NCI-H446 (cell line): ENCODE measurements around the gene AKAP13.
"Not testable (repeated sequence)": the region's sequence is repeated elsewhere in the genome, so short reads cannot be mapped to it uniquely, and the experiment has no call there.

ENCODE experiments used
- DNase-seq, 2 experiments: peaks; one replicate each; lab custom pipeline; 2025; lab: John Stamatoyannopoulos, UW

The AKAP13 gene

DNA sequence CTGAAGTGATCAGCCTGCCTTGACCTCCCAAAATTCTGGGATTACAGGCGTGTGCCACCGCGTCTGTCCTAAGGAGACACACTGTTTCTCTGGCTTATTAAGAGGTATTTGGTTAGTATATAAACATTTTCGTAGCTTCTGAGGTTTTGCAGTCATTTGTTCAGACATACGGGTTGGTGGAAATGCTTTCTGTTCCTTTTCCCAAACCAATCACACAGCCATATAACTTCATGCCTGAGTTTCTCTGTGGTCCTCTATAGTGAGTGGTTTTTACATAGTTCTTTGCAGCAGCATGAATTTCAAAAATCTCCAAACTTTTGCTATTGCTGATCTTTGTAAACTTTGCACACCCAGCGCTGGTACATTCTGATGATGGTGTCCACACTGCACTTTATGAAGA lies 100.5 kb downstream of the AKAP13 start:
- no peak for DNase-seq

DNA sequence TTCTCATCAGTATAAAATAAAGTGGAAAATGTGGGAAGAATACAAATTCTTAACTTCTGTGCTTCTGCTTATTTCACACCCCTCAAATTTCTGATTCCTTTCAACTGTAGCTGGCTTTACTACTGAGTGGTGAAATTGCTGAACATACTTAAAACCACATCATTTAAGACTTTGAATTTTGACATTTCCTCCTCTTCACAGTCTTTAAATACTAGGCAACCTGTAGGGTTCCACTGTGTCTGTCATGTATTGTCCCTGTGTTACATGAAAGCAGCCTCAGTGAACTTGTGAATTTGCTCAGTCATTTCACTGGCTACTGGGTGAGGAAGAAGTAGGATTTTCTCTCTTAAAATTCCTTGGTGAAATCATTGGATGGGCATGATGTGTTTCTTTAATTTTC lies 101.1 kb downstream of the AKAP13 start:
- DNase-seq: not testable (repeated sequence)

- no peak for DNase-seq
Measured at GRCh38 chr15:85482894-85483293, 102.5 kb downstream of the AKAP13 start.

- not testable (repeated sequence) for DNase-seq
Measured at GRCh38 chr15:85483955-85484354, 103.6 kb downstream of the AKAP13 start.

GRCh38 chr15:85484923-85485322 lies 104.5 kb downstream of the AKAP13 start:
- not testable (repeated sequence) for DNase-seq

DNA sequence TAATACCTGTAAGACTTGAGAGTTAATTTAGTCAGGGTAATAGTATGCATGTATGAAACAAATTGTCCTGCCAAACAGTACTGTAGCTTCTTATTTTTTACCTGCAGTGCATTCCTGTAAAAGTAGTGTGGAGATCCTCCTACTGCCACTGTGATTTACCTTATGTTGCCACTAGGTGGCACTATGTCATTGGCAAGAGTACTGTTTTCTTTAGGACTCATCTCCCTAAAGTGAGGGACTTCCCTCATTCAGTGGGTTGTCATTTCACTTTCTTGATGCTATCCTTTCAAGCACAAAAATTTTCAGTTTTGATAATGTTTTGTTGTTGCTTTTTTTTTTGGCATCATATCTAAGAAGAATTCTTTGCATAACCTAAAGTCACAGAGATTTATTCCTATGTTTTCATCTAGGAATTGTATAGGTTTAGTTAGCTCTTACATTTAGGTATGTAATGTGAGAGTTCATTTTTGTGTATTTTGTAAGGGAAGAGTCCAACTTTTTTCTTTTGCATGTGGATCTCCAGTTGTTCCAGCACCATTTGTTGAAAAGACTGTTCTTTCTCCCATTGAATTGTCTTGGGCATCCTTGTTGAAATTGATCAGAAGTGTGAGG lies 105.7 kb downstream of the AKAP13 start:
- DNase-seq: peak; percentile 59 to 74

GRCh38 chr15:85487796-85488195 lies 107.4 kb downstream of the AKAP13 start:
- DNase-seq: not testable (repeated sequence)

DNA sequence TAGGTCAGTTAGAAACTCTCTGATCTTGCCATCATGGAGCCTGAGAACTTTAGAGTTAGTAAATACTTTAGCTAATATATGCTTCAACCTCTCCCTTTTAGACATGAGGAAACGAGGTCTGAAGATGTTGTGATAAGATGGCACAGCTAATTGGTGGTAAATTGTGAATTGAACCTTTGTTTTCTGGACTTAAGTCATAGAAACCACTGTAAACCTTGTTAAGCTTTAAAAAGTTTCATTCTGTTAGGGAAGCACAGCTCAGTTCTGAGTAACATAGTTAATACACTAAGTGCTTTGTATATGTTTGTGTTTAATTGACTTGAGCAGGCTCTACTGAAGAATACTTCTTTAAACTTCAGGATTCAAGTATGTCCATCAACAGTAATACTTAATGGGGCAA lies 108.6 kb downstream of the AKAP13 start:
- no peak for DNase-seq

- no peak for DNase-seq
Measured at GRCh38 chr15:85489773-85490493, 109.5 kb downstream of the AKAP13 start.

GRCh38 chr15:85490856-85491255 lies 110.5 kb downstream of the AKAP13 start:
- DNase-seq: no peak

DNA sequence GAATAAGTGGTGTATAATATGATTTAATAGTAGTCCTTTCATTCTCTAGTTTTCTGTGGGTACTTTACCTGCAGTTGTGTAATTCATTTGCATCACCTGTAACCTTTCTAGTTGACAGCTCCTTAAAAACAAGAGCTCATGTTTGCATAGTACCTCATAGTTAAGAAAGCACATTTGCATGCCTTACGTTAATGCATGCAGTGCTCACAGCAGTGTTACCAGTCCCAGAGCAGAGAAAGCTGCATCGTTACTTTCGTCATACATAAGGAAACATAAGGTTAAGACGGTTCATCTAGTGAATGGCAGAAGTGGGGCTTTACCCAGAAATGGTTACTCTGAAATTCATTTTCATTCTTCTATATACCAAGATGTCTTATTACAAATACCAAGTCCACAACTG lies 111.3 kb downstream of the AKAP13 start:
- no peak for DNase-seq

DNA sequence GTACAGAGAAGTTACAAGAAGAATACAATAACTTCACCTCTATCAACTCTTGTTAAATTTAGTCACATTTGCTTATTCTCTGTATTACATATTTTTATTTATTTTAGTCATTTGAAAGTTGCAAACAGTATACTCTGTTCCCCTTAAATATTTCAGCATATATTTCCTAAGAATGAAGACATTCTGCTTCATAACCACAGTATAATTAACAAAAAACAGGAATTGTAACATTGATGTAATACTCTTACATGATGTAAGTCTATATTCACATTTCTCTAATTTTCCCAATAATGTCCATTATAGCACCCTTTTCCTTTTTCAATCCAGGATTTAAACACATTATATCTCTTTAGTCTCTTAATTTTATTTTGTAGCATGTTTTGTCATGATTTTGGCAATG lies 112.0 kb downstream of the AKAP13 start:
- DNase-seq: no peak

DNA sequence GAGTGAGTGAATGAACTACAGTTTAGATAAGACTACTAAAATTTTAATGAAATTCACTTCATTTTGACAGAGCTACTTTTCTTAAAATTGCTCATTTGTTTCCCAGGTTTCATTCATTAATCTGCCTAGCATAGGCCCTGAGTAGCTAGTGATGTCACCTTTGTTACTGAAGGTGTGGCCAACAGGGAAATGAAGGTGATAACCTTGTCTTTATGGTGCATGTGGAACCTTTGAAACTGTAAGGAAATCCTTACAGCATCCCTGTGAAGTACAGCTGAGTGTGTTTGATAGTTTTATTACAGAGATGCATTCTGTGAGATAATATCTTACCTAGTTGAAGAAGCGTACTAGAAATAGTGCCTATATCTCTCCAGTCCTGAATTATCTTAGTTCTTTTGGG lies 112.9 kb downstream of the AKAP13 start:
- DNase-seq: no peak

DNA sequence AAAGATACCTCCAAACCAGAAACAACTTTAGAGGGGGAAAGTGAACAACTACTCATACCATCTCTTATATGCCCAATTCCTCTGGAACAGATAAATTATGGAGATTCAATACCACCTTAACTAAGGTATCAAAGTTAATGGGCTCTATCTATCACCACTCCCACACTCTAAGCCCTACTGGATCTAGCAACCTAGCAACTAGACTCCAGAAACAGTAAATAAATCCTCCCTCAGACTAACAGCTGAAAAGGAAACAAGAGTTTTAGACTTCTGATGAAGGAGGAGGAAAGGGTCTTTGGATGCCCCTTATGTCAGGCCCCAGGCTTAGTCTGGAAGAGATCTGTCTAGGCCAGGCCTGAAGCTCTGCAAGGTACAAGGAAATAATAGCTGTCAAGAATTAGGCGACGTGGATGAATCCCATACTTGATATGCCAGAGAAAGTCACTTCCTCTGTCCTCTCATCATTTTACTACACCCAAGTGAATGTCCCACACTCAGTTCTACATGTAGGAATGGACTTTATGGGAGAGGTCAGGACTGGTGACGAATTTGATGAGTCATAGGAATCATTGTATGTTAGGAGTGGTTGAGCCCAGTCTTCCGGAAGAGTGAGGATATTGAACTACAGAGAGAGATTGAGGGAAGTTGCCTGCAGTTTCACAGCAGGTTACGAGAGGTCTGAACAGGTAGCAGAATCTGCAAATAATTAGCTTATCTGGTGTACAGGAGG lies 113.8 kb downstream of the AKAP13 start:
- DNase-seq: no peak

GRCh38 chr15:85495096-85495495 lies 114.7 kb downstream of the AKAP13 start:
- DNase-seq: no peak

GRCh38 chr15:85495544-85495943 lies 115.1 kb downstream of the AKAP13 start:
- no peak for DNase-seq

DNA sequence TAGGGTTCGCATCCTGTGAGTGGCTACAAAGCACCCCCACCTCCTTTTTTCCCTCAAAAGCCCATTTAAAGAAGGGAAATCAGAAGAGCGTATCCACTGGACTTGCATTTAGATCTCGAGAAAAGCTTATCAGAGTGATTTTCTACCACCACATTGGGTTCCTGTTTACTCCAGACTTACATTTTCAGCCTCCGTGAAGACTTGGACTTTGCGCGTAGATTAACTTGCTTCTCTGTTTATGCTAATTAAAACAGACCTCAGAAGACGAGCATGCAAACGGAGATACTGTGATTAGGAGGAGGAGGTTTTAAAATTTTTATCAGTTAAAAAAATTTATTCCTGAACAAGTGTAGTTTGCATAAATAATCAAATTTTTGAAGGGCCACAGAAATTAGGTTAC lies 115.7 kb downstream of the AKAP13 start:
- no peak for DNase-seq

DNA sequence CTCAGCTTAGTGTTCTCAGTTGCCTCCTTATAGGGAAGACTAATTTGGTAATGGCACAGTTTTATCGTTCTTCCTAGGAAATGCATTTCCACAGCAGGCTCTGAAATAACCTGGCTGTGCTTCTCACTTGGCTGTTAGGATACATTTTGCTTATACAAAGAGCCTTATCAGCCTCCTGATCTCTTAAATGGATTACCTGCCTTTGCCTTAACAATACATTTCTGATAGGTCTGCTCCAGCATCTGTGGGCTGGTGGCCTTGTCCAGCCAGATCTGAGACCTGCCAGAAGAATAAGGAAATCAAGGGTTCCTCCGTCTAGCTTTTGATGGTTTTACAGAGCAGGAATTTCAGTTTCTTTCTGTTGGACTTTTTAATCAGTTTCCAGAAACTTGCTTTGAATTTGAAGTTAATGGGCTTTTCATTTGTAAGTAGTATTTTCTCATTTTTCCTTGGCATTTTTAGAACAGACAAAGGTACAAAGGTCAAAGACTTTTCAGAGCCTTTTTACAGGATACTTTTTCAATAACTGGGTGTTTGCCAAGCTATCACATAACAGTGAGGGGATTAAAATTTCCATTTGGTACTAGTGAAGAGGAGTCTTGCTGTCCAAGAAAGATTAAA lies 116.3 kb downstream of the AKAP13 start:
- DNase-seq: no peak

GRCh38 chr15:85497172-85497569 lies 116.8 kb downstream of the AKAP13 start:
- DNase-seq: no peak

DNA sequence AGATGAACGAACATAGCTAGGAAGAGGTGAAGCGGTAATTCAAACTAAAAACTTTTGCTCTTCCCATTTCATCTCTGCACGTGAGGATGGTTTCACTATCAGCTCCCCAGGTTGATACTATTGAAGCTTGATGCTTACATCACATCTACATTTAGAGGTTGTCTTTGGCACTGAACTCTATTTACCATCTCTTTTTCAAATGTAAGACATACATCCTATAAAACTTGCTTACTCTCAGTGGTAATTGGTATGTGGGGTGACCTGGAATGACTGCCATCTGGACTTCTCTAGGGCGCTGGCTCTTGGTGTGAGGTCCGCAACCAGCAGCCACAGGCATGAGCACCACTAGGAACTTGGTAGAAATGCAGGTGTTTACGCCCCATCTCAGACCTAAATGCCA lies 118.1 kb downstream of the AKAP13 start:
- no peak for DNase-seq

DNA sequence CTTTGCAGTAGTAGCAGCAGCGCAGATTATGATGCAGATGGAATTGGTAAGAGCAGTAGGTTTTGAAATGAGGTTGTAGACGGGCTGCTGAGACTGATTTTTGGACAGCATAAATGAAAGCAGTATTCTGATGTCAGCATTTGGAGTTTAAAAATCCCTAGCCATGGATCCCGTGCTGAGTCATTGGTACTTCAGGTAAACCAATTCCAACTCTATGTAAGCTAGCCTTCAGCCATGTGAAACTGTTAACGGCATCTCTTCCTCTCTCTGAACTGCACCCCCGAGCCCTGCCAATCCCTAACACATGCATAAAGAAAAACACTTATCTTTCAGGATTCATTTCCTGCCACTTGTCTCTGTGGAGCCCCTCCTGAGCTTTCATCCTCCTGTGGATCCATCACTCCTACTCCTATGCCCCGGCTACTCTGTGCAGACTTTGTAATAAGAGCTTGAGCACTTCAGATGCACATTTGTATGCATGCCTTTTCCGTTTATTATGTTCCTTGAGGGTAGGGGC lies 119.0 kb downstream of the AKAP13 start:
- DNase-seq: no peak

- DNase-seq: no peak
Measured at GRCh38 chr15:85500060-85500708, 119.8 kb downstream of the AKAP13 start.
